SU-DHL-6 (cell line): Measurements from ENCODE around the gene RPL27A.

Experiments used
- H2AFZ ChIP-seq: fragments of 200-600 bp; sonication (generic); 2 replicates; pipeline ENCODE4 v1.6.1; 2014; ENCODE audit warnings: low read depth, mild to moderate bottlenecking, moderate library complexity, mixed read lengths, antibody characterized with exemption, low read length; ENCODE audit not compliant: severe bottlenecking
- H3F3A ChIP-seq: fragments of 200-600 bp; shearing (Covaris generic); 2 replicates; pipeline ENCODE4 v1.6.0; 2016; ENCODE audit warnings: antibody characterized with exemption, mild to moderate bottlenecking; ENCODE audit not compliant: insufficient read depth
- H3K27ac ChIP-seq: fragments of 200-600 bp; sonication (generic); 2 replicates; pipeline ENCODE4 v1.5.1; 2016; ENCODE audit warnings: low read depth, mild to moderate bottlenecking, low read length, moderate library complexity, mixed read lengths
- H3K27me3 ChIP-seq: fragments of 200-600 bp; sonication (generic), shearing (Covaris generic); 2 replicates; pipeline ENCODE4 v1.6.0; 2014; ENCODE audit warnings: mild to moderate bottlenecking, low read length
- H3K36me3 ChIP-seq: fragments of 200-600 bp; sonication (generic); 2 replicates; pipeline ENCODE4 v1.6.1; 2014; ENCODE audit warnings: mild to moderate bottlenecking, low read length, mixed read lengths
- H3K4me2 ChIP-seq: fragments of 300-600, 200-600 bp; shearing (Covaris generic), sonication (generic); 2 replicates; pipeline ENCODE4 v1.6.0; 2014; ENCODE audit warnings: low read length, low read depth, mild to moderate bottlenecking; ENCODE audit not compliant: poor library complexity, severe bottlenecking
- H3K4me3 ChIP-seq: fragments of 200-600 bp; sonication (generic); 2 replicates; pipeline ENCODE4 v1.5.1; 2014; ENCODE audit warnings: antibody characterized with exemption, low read length, mild to moderate bottlenecking, mixed read lengths; ENCODE audit not compliant: insufficient read depth, poor library complexity, severe bottlenecking
- H3K79me2 ChIP-seq: fragments of 200-600 bp; sonication (generic); 2 replicates; pipeline ENCODE4 v1.6.1; 2014; ENCODE audit warnings: mild to moderate bottlenecking, low read length, moderate library complexity; ENCODE audit not compliant: insufficient read depth
- H3K9ac ChIP-seq: fragments of 200-600 bp; sonication (generic); 2 replicates; pipeline ENCODE4 v1.7.0; 2014; ENCODE audit warnings: mild to moderate bottlenecking, low read length
- H3K9me2 ChIP-seq: fragments of 200-600 bp; sonication (generic); replicated peaks from 2 replicates; pipeline ENCODE4 v1.6.1; 2014; ENCODE audit warnings: low read length; ENCODE audit not compliant: insufficient read depth
- H3K9me3 ChIP-seq: fragments of 200-600 bp; sonication (generic); 2 replicates; pipeline ENCODE4 v1.6.1; 2014; ENCODE audit warnings: low read length, mixed read lengths; ENCODE audit not compliant: insufficient read depth
- H4K20me1 ChIP-seq: fragments of 200-600 bp; sonication (generic); 2 replicates; pipeline ENCODE4 v1.6.1; 2014; ENCODE audit warnings: low read depth, mild to moderate bottlenecking, antibody characterized with exemption, low read length, moderate library complexity, mixed read lengths
- EZH2phosphoT487 ChIP-seq: fragments of 200-600 bp; sonication (generic), shearing (Covaris generic); conservative IDR thresholded peaks from 2 replicates; pipeline ENCODE4 v1.6.1; 2018; ENCODE audit warnings: mild to moderate bottlenecking, antibody characterized with exemption, low read length, moderate library complexity, mixed read lengths
- TF ChIP-seq, protein P1 (sequence below): fragments of 200-600 bp; sonication (generic); IDR thresholded peaks from one replicate; pipeline ENCODE4 v1.5.1; 2017; ENCODE audit warnings: antibody characterized with exemption, mild to moderate bottlenecking, low read length, moderate library complexity; ENCODE audit not compliant: insufficient read depth, poor library complexity, severe bottlenecking

Gene RPL27A

DNA sequence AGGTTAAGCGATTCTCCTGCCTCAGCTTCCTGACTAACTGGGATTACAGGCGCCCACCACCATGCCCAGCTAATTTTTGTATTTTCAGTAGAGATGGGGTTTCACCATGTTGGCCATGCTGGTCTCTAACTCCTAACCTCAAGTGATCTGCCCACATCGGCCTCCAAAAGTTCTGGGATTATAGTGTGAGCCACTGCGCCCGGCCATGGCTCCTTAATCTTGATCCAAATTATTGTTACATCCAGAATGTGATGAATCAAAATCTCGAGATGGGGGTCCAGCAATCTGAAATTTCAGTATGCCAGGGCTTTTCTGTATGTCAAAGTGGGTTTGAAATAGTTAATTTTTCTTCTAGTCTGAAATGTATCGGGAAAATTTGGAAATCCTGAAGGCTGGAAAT, 3.7 kb downstream of the RPL27A start:
- H3K27me3 ChIP-seq, result no peaks in the 10 kb centered on the region
- H3K9me2 ChIP-seq, result no peaks in the 10 kb centered on the region
- peak overlapping the region; percentile 41 for H3K4me3 ChIP-seq
- peak overlapping the region; percentile 98 for H3K27ac ChIP-seq
- H3K9me3 ChIP-seq, result no peaks in the 10 kb centered on the region
- peak overlapping the region; percentile 84 for H3K4me2 ChIP-seq
- TF ChIP-seq EZH2phosphoT487, result no peak
- TF ChIP-seq, protein P1, sequence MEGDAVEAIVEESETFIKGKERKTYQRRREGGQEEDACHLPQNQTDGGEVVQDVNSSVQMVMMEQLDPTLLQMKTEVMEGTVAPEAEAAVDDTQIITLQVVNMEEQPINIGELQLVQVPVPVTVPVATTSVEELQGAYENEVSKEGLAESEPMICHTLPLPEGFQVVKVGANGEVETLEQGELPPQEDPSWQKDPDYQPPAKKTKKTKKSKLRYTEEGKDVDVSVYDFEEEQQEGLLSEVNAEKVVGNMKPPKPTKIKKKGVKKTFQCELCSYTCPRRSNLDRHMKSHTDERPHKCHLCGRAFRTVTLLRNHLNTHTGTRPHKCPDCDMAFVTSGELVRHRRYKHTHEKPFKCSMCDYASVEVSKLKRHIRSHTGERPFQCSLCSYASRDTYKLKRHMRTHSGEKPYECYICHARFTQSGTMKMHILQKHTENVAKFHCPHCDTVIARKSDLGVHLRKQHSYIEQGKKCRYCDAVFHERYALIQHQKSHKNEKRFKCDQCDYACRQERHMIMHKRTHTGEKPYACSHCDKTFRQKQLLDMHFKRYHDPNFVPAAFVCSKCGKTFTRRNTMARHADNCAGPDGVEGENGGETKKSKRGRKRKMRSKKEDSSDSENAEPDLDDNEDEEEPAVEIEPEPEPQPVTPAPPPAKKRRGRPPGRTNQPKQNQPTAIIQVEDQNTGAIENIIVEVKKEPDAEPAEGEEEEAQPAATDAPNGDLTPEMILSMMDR, result no peak
- peak overlapping the region; percentile 96 for H3K9ac ChIP-seq
- no peak overlapping the region for H2AFZ ChIP-seq
- peaks cover 8% of the 10 kb centered on the region; the same call in 1 of the 2 replicates for H4K20me1 ChIP-seq
- peaks cover 37% of the 10 kb centered on the region for H3K36me3 ChIP-seq
- H3F3A ChIP-seq, result peaks cover 82% of the 10 kb centered on the region
- H3K79me2 ChIP-seq, result peaks cover 65% of the 10 kb centered on the region

- H3K4me2 ChIP-seq, result peak overlapping the region; percentile 84
- H3K9me3 ChIP-seq, result no peaks in the 10 kb centered on the region
- peaks cover 65% of the 10 kb centered on the region for H3F3A ChIP-seq
- H3K27ac ChIP-seq, result peak overlapping the region; percentile 98
- H3K79me2 ChIP-seq, result peaks cover 46% of the 10 kb centered on the region
- H2AFZ ChIP-seq, result peak overlapping the region; percentile 54
- H3K36me3 ChIP-seq, result peaks cover 33% of the 10 kb centered on the region
- H3K27me3 ChIP-seq, result no peaks in the 10 kb centered on the region
- H3K4me3 ChIP-seq, result peak overlapping the region; percentile 63
- peak overlapping the region; percentile 96 for H3K9ac ChIP-seq
- TF ChIP-seq, protein P1, result no peak
- TF ChIP-seq EZH2phosphoT487, result no peak
- H4K20me1 ChIP-seq, result peaks cover 8% of the 10 kb centered on the region; the same call in 1 of the 2 replicates
- H3K9me2 ChIP-seq, result no peaks in the 10 kb centered on the region
Observed at GRCh38 chr11:8688414-8689362, 6.1 kb downstream of the RPL27A start.

- Histone ChIP-seq H3K36me3 (peaks cover 23% of the 10 kb centered on the region), H3K27me3 (no peaks in the 10 kb centered on the region), H4K20me1 (no peaks in the 10 kb centered on the region; the same call in 1 of the 2 replicates), H3K4me2 (peak overlapping the region; percentile 62), H3F3A (peaks cover 54% of the 10 kb centered on the region), H3K79me2 (peaks cover 35% of the 10 kb centered on the region), H3K9ac (peak overlapping the region; percentile 96), H2AFZ (no peak overlapping the region), H3K4me3 (peak overlapping the region; percentile 63), H3K9me3 (no peaks in the 10 kb centered on the region), H3K9me2 (no peaks in the 10 kb centered on the region), H3K27ac (peak overlapping the region; percentile 98)
- no peak for TF ChIP-seq EZH2phosphoT487
- TF ChIP-seq, protein P1, result no peak
Observed at GRCh38 chr11:8689726-8690255, 7.2 kb downstream of the RPL27A start.
